ENCODE results near the gene TBC1D5.
"Not testable (repeated sequence)": the region's sequence is repeated elsewhere in the genome, so short reads cannot be mapped to it uniquely, and the experiment has no call there.

The TBC1D5 gene

DNA sequence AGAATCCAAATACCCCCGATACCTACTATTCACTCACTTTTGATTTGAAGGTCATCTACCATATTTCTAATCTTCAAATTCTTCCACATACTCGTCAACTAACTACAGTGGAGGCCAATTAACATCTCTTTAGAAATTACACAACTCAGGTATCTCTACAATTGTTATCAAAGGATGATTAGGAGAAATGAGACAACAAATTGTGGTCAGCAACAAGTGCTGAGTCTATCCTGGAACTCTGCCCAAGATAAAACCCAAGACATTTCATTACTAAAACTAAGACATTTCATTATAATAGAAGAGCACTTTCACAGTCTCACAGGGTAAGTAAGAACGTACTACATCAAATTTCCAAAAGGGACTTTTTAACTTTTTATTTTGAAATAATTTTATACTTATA lies 100.0 kb downstream of the TBC1D5 start:
- TF ChIP-seq, protein P1, sequence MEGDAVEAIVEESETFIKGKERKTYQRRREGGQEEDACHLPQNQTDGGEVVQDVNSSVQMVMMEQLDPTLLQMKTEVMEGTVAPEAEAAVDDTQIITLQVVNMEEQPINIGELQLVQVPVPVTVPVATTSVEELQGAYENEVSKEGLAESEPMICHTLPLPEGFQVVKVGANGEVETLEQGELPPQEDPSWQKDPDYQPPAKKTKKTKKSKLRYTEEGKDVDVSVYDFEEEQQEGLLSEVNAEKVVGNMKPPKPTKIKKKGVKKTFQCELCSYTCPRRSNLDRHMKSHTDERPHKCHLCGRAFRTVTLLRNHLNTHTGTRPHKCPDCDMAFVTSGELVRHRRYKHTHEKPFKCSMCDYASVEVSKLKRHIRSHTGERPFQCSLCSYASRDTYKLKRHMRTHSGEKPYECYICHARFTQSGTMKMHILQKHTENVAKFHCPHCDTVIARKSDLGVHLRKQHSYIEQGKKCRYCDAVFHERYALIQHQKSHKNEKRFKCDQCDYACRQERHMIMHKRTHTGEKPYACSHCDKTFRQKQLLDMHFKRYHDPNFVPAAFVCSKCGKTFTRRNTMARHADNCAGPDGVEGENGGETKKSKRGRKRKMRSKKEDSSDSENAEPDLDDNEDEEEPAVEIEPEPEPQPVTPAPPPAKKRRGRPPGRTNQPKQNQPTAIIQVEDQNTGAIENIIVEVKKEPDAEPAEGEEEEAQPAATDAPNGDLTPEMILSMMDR (IDR thresholded peaks at IDR 0.05; ENCODE audit: control insufficient read depth, extremely low read depth, insufficient read depth), result no peak
- DNase-seq (ENCODE audit: low read depth), result no peak
- no peak overlapping the region for H3K4me3 ChIP-seq (ENCODE audit: low read depth, low read length)

DNA sequence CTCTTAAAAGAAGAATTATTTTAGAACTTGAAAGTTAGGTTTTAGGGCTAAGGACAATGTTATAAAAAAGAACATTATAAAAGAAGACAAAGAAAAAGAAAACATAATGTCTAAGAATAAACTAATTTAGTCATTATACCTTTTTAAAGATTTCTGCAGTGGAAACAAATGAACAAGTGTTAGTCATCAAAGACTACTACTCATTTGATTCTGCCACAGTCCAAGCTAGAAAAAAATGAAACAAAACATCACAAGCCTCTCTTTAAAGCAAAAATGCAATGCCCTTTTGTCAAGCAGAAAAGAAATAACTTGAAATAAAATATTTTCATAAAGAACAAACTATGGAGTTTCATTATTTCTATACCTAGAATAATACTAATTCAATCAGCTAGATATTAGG lies 102.0 kb downstream of the TBC1D5 start:
- DNase-seq (ENCODE audit: low read depth), result no peak

DNA sequence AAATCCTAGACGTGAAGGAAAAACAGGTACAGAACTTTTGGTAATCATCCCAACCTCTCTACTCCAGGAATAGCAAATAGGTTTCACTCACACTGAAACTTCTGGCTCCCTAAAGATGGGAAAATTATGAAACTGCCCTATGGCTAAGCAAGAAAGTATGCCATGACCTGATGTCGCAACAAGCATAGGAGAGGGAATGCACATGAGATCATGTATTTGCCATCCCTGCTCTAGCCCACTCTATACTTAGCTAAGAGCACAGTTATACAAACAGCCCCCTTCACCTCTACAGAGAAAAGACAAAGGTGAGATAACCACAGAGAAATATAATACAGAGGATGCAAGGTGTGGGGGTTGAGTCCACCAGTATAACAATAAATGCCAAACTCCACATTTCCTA lies 102.7 kb downstream of the TBC1D5 start:
- H3K4me3 ChIP-seq (ENCODE audit: low read depth, low read length), result no peak overlapping the region
- DNase-seq (ENCODE audit: low read depth), result no peak
- TF ChIP-seq, protein P1 (IDR thresholded peaks at IDR 0.05; ENCODE audit: control insufficient read depth, extremely low read depth, insufficient read depth), result no peak

More for the DNA sequence above, 102.0 kb downstream of the TBC1D5 start:
- H3K4me3 ChIP-seq (ENCODE audit: low read depth, low read length), result no peak overlapping the region
- TF ChIP-seq, protein P1 (IDR thresholded peaks at IDR 0.05; ENCODE audit: control insufficient read depth, extremely low read depth, insufficient read depth), result no peak

DNA sequence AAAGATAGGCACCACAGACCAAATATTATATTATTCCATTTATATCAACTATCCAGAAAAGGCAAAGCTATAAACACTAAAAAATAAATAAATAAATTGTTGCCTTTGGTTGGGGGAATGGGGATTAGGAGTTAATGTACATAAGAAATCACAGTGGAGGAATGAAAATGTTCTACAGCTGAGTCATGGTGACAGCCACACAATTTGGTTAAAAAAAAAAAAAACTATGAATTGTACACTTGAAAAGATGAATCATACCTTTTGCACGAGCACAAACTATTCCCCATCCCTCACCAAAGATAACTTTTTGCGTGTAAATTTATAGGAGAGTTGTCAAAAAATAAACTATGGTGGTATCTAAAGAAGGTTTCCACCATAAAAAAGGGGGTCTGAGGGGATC lies 103.2 kb downstream of the TBC1D5 start:
- no peak overlapping the region for H3K4me3 ChIP-seq (ENCODE audit: low read depth, low read length)
- TF ChIP-seq, protein P1 (IDR thresholded peaks at IDR 0.05; ENCODE audit: control insufficient read depth, extremely low read depth, insufficient read depth), result no peak
- DNase-seq (ENCODE audit: low read depth), result no peak

DNA sequence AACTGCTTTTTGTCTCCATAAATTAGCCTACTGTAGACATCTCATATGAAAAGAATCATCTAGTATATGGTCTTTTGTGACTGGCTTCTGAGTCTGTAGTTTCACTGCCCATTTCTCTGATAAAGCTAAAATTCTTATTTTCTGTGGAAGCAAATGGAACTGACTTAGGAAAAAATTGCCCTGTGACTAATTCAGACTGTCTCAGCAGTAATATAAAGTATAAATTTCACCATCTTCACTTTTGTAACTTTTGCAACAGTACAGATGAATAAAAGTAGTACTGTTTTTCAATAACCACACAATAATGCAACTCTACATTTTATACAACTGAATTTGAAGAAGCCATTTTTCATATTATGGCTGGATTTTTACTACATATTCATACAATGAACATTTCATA lies 104.1 kb downstream of the TBC1D5 start:
- DNase-seq (ENCODE audit: low read depth), result no peak
- TF ChIP-seq, protein P1 (IDR thresholded peaks at IDR 0.05; ENCODE audit: control insufficient read depth, extremely low read depth, insufficient read depth), result no peak
- no peak overlapping the region for H3K4me3 ChIP-seq (ENCODE audit: low read depth, low read length)

DNA sequence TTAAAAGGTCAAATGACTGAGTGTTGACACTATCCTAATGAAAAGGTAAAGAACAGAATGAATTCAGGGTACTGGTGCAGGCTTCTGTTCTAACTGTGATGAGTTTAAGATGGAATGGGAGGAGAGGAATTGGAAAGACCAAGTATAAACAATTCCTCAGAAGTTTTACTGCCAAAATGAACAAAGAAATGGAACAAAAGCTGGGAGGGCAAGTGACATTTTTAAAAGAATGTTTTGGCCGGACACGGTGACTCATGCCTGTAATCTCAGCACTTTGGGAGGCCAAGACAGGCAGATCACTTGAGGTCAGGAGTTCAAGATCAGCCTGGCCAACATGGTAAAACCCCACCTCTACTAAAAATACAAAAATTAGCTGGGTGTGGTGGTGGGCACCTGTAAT lies 106.8 kb downstream of the TBC1D5 start:
- not testable (repeated sequence) for DNase-seq (ENCODE audit: low read depth); H3K4me3 ChIP-seq (ENCODE audit: low read depth, low read length)

DNA sequence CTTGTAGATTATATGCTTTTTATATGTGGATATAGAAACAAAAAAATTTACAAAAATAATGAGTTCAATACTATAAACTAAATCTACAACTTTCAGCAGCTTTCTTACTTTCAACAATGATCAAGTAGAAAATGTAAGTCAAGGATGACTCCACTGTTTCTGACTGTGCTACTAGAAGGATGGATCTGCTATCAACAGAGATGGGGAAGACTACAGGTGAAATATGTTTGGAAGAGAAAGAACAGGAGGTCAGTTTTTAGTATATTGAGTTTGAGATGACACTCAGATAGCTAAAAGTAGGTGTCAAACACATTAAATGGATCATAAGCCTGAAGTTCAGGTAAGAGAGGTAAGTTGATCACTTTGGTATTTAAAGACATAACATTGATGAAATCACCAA lies 107.5 kb downstream of the TBC1D5 start:
- H3K4me3 ChIP-seq (ENCODE audit: low read depth, low read length), result no peak overlapping the region
- TF ChIP-seq, protein P1 (IDR thresholded peaks at IDR 0.05; ENCODE audit: control insufficient read depth, extremely low read depth, insufficient read depth), result no peak
- no peak for DNase-seq (ENCODE audit: low read depth)
